ENCODE measurements around the gene NAT9.

Gene NAT9

DNA sequence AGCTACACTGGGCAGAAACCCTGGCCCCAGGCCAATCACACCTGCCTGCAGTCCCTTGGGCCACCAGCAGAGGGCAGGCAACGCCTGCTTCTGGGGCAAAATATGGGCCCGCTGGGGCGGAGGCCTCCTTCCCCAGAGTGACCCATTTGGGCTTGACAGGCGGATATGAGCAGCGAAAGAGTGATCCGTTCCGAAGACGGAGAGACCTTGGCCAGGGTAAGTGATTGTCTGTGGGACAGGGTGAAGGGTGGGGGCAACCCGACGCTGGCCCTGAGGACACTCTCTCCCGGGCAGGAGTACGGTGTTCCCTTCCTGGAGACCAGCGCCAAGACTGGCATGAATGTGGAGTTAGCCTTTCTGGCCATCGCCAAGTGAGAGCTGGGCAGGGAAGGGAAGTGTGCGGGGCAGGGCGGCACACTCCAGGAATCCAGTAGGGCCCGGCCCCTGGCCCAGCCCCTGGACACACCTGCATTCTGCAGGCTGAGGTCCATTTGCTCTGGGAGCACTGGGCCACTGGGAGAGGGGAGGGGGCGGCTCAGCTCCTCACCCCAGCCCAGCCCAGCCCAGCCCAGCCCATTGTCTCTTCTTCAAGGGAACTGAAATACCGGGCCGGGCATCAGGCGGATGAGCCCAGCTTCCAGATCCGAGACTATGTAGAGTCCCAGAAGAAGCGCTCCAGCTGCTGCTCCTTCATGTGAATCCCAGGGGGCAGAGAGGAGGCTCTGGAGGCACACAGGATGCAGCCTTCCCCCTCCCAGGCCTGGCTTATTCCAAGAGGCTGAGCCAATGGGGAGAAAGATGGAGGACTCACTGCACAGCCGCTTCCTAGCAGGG lies 31.2 kb downstream of the NAT9 start:
- DNase-seq (ENCODE audit: low read depth in 3 of 3), result peak; percentile 65 to 69 (median 67)

DNA sequence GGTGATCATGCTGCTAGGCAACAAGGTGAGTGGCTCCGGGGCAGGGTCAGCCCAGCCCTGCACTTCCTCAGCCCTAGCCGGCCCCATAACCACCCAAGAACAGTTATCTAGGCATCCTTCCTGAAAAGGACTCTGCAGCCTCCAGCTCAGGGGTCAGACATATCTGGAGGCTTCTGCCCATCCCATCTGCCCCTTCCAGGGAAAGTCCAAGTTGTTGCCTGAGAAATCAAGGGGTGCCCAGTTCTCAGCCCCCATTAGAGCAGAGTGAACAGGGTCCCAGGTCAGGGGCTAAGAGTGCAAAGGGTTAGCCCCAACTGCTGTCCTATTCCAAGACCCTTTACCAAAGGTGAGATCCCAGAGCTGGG lies 31.8 kb downstream of the NAT9 start:
- DNase-seq (ENCODE audit: low read depth in 3 of 3), result no peak

DNA sequence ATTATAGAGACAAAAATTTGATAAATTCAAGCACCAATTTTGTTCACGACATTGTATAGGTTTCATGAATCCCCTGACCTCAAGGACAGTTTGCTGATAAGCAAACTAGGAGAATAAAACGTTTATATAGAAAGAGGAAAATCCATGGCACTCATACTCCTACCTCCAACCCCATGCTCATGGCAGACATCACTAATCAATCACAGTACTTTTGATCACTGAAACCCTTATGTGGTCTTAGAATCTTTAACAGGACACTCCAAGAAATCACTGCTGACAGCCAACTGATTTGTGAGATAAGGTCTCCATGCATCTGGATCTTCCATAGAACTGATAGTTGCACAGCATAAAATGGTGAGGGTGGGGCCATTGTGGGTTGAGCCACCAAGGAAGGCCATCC lies 32.4 kb downstream of the NAT9 start:
- DNase-seq (ENCODE audit: low read depth in 3 of 3), result no peak

DNA sequence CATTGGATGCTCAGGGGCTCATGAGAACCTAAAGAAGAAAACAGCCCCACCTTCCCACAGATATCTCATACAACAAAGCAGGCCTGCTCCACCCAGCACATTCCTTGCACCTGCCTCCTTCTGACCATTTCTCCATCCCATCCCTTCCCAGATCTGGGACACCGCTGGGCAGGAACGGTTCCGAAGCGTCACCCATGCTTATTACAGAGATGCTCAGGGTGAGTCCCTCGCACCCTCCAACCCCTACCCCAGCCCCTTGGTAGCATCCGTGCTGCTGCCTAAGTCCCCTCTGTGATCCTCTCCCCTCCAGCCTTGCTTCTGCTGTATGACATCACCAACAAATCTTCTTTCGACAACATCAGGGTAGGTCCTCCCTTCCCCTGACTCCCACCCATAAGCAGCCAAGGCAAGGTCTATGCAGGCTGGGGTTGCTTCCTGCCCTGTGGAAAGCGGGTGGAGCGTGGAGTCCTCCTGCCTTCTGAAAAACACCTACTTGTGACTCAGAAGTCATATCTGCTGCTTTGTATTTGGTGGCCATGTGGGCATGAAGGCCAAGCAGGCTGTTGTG lies 33.1 kb downstream of the NAT9 start:
- DNase-seq (ENCODE audit: low read depth in 3 of 3), result no peak

DNA sequence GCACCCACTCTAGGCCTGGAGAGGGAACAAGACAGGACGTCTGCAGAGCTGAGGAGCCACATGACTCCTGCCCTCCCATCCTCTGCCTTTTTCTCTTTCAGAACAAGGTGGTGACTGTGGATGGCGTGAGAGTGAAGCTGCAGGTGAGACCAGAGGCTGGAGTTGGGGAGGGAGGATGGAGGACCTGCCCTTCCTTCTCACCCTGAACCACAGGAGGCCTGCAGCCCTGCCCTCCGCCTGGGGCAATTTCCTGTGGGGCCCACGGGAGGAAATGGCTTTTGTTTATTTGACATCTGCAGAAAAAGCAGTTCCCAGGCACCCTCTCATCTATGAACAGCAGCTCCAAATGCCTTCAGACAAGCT lies 34.0 kb downstream of the NAT9 start:
- DNase-seq (ENCODE audit: low read depth in 3 of 3), result no peak

DNA sequence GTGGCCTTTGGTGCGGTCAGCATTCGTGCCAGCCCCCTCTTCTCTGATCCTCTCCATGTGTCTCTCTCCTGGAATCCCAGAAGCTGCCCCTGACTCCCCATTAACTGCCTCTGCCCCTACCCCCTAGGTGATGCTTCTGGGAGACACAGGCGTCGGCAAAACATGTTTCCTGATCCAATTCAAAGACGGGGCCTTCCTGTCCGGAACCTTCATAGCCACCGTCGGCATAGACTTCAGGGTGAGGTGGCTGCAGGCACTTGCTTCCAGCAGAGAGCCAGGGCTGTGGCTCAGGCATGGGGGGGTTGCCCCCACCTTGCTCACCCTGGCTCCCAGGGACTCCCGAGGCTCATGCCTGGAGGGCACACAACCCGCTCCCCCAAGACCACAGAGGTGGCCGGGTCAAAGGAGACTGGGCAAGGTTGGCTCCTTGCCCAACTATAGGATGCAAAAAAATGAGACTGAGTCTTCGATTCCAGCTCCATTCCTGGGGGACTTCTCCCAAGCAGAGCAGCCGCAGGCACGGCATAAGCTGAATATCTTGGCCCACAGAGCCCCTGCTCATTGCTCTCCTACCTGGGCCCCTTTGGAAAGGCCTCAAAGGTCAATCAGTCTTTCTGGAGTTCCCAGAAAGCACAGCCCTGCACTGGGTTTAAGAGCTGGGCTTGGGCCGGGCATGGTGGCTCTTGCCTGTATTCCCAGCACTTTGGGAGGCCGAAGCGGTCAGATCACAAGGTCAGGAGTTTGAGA lies 35.3 kb downstream of the NAT9 start:
- DNase-seq (ENCODE audit: low read depth in 3 of 3), result no peak

DNA sequence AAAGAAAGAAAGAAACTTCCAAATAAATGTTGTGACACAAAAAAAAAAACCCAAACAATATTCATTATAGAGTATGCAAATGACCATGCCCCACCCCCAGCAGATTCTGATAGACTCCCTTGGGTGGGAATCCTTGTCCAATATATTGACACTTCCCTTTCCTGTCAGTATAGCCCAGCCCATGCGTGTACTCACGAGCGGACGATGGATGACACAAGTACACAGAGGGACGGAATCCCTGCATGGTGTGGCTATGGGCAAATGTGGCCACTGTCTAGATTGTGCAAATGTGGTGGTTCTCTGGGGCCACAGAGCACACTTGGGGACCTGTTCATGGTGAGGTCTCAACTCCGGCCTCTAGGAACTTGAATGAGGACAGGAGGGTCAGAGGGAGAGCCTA lies 36.0 kb downstream of the NAT9 start:
- no peak for DNase-seq (ENCODE audit: low read depth in 3 of 3)

DNA sequence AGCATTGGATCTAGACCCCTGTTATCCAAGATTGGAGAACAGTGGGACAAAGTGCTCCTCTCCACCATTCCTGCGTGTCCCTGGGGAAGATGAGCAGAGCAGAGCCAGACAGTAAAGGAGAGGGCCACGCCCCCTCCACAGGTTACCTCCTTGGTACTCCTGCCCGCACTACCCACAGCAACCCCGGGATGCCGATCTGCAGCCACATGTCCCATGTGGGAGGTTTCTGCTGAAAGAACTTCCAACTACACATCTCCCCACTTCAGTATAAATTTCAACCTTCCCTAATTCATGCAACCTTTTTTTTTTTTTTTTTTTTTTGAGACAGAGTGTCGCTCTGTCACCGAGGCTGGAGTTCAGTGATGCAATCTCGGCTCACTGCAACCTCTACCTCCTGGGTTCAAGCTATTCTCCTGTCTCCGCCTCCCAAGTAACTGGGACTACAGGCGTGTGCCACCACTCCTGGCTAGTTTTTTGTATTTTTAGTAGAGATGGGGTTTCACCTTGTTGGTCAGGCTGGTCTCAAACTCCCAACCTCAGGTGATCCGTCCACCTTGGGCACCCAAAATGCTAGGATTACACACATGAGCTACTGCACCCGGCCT lies 36.8 kb downstream of the NAT9 start:
- no peak for DNase-seq (ENCODE audit: low read depth in 3 of 3)

DNA sequence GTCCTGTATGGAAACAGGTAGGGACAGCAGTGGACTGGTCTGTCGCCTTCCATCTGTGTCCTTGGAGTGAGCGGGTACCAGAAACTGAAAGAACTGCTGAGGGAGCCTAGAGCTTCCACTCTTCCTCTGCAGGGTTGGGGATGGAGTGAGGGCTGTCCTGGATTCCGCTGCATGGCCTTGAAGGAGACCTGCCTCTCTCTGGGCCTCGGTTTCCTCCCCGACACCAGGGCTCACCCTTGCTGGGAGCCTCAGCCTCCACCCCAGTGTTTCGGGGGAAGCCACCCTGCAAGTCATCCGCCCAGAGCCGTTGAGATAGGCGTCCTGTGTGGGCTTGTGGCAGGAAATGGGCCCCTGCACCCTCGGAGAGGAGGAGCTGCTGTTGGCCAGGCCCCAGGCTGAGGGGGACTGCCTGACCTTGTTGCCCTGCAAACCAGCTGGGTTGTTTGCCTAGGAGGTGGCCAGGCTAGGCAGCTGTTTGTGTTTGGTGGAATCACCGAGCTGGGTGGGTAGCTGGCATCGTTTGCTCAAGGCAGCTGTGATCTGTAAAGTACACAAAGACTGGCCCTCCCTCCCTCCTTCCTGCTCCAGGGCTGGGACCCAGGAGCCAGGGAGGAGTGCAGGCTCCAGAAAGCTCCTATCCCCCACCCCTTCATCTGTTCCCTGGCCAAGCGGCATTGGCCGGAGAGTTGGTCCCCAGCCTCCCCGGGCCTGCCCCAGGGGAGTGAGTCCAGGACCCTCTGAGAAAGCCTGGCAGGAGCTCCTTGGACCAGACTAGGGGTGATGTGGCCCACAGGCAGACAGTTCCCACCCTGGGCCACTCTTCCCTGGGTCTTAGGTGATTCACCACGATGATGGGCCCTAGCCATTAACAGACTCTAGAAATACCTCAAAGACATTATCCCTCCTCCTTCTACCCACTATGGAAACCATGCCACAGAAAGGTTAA lies 37.8 kb downstream of the NAT9 start:
- peak in 1 of 3 experiments; percentile 51 for DNase-seq (ENCODE audit: low read depth in 3 of 3)

DNA sequence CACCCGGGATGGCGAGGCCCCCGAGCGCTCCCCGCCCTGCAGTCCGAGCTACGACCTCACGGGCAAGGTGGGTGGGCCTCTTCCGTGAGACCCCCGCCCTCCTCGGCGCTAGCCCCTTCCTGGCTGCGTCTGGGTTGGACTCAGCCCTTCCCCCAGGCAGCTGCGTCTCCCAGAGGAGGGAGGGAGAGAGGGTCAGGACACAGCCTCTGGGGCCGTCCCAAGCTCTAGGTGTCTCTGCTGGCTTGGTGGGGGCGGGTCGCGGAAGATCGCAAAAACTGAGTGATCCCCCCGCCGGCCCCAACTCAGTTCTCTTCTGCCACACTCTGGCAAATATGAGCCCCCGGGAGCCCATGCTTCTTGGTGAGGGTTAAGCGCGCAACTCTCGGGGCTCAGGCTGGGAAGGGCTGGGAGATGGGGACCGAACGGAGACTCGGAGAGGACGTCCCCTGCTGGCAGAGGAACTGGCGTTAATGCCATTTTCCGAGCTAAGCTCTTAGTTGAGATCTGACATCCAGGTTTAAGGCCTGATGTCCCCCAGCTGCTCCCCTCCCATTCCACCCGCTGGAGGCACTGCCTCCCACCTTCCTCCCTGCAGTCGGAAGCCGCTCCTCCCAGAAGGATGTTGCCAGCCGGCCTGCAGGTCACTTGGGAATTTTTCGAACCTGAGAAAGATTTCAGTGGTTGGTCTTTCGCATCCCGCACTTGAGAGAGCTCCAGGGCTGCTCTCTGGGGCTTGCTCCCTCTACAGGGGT lies 38.7 kb downstream of the NAT9 start:
- no peak for DNase-seq (ENCODE audit: low read depth in 3 of 3)

DNA sequence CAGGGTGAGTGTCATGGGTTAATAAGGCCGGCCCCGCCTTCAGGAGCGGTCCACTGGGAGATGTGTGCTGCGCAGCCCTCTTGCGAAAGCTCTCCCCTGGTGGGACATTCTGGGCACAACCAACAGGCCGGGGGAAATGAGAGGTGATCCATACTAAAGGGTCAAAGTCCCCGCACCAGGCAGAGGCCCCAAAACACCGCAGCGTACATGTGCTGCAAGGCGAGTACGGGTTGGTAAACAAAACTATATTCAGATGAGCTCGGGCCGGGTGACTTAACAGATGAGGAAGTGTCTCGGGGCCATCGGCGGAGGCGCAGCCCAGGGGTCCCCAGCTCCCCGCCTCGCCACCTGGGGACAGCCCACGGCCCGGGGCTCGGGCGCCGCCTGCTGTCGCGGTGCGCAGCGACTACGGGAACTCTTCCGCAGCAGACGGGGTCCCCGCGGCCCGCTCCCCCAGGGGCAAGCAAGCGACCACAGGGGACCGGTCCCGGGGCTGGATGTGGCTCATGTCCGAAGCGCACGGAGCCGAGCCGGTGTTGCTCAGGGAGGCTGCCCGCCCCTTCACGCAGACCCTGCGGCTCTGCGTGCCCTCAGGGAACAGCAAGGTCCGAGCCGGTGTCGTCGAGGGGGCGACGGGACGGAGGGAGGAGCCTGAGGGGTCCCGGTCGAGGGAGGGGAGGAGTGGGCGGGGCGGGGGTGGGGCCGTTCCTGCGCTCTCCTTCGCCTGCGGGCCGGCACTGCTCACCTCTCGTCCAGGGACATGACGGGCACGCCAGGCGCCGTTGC lies 39.4 kb downstream of the NAT9 start, which contains the start of gene RAB37:
TSS of gene RAB37 (plus strand) at position 744 of the 786 bp plus-strand sequence. CDS start at position 761, 17 bp downstream.
- DNase-seq (ENCODE audit: low read depth in 3 of 3), result no peak

DNA sequence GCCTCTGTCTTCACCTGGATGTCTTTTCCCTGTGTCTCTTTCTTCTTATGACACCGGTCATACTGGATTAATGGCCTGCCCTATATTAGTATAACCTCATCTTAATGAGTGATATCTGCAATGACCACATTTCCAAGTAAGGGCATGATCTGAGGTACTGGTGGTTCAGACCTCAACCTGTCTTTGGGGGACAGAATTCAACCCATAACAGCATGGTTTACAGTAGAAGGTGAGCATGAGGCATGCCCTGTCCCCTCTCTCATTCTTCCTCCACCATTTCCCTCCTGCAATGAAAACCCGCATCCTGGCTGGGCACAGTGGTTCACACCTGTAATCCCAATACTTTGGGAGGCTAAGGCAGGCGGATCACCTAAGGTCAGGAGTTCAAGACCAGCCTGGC lies 41.9 kb downstream of the NAT9 start:
- DNase-seq (ENCODE audit: low read depth in 3 of 3), result no peak

DNA sequence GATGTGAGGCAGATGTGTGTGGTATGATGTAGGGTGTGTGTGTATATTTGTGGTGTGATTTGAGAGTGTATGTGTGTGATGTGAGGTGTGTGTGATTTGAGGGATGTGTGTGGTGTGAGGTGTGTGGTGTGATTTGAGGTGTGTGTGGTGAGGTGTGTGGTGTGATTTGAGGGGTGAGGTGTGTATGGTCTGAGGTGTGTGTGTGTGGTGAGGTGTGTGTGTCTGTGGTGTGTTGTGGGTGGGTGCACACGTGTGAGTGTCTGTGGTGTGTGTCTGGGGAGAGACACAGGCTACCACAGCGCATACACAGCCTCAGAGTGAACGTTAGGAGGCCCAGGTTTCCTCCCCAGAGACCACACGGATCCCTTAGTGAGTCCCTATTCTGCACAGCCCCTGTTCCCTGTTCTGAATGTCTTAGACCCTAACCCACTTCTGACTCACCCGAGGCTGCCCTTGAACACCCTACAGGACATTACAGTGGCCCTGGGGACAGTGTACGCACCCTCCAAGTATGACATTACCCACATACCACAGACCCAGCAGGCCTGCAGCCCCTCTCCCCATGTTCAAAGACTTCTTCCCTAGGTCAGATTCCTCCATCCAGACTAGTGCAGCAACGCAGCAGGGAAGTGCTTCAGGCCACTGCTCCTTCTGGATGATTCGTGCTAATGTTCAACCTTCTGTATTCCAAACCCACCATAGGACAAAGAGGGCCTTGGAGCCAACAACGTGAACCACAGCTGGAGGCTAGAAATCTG lies 42.6 kb downstream of the NAT9 start:
- no peak for DNase-seq (ENCODE audit: low read depth in 3 of 3)

DNA sequence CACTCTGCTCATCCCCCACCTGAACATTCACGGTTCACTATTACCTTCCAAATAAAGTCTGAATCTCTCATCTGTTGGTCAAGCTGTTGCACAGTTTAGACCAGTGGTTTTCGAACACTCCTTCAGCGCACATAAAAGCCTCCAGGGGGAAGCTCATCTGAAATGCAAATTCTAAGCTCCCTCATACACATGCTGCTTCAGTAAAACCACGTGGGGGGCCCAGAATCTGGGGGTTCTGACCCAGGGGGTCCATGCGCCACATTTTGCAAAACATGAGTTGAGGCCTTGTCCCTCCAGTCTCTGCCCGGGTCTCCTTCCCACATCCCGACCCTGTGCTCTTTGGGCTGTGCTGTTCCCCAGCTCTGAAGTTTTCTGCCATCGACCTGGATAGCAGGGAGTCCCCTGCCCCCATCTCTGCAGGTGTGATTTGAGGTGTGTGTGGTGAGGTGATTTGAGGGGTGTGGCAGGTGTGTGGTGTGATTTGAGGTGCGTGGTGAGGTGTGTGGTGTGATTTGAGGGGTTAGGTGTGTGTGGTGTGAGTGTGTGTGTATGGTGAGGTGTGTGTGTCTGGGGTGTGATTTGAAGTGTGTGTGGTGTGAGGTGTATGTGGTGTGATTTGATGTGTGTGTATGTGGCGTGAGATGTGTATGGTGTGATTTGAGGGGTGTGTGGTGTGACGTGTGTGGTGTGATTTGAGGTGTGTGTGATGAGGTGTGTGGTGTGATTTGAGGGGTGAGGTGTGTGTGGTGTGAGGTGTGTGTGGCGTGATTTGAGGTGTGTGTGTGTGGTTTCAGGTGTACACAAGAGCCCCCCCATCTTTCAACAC lies 43.9 kb downstream of the NAT9 start:
- no peak for DNase-seq (ENCODE audit: low read depth in 3 of 3)

DNA sequence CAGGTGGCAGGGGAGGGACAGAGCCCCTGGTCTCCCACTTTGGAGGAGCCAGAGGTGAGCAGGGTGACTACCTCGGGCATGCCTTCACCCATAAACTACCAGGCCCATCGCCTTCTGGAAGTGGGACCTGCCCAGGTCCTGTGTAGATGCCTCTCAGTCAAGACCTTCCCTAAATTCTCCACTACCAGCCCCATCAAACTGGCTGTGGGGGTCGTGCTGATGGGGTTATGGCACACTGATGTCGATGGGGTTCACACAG lies 44.9 kb downstream of the NAT9 start:
- DNase-seq (ENCODE audit: low read depth in 3 of 3), result no peak

DNA sequence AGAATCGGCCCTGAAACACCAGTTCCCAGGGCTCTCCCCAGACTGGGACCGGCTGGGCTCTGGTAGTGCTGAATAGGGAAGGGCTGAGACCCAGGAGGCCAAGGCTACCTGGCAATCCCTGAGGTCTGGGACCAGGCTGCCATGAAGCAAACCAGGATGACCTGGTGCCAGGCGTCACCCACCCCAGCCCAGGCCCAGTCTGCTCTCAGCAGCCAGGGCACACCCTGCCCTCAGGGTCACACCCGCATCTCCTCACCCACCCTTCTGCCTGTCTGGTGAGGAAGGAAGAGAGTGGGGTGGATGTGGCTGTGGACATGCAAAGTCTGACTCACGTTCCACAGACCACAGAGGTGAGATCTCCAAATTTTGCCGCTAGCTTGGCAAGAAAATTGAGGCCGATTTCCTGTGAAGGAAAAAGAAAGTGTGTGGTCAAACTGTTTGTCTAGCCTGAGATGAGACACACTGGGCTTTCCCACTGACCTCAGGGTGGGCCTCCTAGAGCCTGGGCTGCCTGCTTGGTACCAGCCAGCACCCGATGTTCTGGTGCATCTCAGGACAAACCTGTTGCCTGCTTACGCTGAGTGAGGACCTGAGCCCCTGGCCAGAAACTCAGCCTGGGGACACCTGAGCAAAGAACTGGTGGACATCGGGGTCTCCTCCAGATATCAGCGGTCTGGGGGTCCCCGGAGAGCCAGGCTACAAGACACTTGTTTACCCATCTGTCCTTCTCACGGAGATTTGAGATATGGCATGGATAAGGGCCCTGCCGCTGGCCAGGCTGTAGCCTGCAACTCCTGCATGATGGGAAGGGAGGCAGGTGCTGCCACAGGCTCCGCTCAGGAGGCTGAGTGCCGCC lies 45.4 kb downstream of the NAT9 start:
- DNase-seq (ENCODE audit: low read depth in 3 of 3), result no peak

DNA sequence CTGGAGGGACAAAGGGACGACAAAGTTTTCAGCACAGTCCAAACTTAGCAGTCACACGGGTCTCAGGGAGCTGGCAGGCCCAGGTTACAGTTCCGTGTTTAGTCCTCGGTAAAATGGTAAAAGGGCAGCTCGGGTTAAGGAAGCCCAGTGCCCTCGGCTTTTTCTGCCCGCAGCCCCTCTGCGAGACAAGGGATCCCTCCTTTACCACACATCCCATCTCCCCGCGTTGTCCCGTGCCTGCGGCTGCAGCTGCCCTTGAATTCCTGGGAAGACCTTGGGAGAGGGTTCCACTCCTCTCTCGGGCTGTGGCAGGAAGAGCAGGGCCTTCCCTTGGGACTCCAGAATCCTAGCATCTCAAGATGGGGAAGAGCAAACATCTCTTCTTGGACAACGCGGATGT lies 46.3 kb downstream of the NAT9 start:
- no peak for DNase-seq (ENCODE audit: low read depth in 3 of 3)

DNA sequence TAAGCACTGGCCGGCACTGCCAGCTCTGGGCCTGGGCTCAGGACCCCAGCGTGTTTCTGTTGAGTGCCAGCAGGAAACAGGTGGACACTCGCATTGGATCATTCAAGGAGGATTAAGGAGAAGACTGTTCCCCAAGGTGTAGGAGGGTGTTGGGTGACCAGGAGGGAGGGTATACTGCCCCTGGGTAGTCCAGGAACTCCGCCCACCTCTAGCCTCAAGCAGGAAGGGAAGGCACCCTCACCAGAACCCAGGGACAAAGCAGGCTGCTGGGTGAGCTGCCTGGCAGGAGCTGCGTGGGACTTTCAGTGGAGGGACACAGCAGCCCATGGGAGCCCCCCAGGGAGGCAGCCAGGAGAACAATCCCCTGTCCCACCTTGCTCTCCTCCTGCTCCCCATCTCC lies 46.8 kb downstream of the NAT9 start:
- DNase-seq (ENCODE audit: low read depth in 3 of 3), result no peak
